Measurements from ENCODE around the gene SCYL3.
"Not testable (repeated sequence)": the region's sequence is repeated elsewhere in the genome, so short reads cannot be mapped to it uniquely, and the experiment has no call there.

SCYL3 gene

GRCh38 chr1:169811418-169812035, 82.2 kb downstream of the SCYL3 start:
- not testable (repeated sequence) for DNase-seq

- peak; percentile 29 for DNase-seq
Observed at GRCh38 chr1:169809370-169810095, 84.2 kb downstream of the SCYL3 start.

GRCh38 chr1:169804941-169805340, 88.8 kb downstream of the SCYL3 start:
- DNase-seq = no peak

GRCh38 chr1:169802888-169803287, 90.8 kb downstream of the SCYL3 start:
- DNase-seq = no peak
